Testis (tissue), 3 donors: Measurements from ENCODE around the gene PLPPR3. TPM values are rescaled to one million over a fixed set of nuclear protein-coding genes. Genes with fewer than 3 reads are reported as not detected.

ENCODE experiments used
- DNase-seq: peaks from one replicate; pipeline ENCODE4 v3.0.0-alpha.2; 2019
- H3K27ac ChIP-seq, 2 donors: fragments of 200-600 bp; sonication (generic); one replicate each; pipeline ENCODE4 v1.5.1; 2019
- H3K27me3 ChIP-seq: fragments of 200-600 bp; sonication (generic); one replicate; pipeline ENCODE4 v1.5.1; 2019
- H3K36me3 ChIP-seq: fragments of 200-600 bp; sonication (generic); one replicate; pipeline ENCODE4 v1.5.1; 2017; ENCODE audit warnings: low read depth; ENCODE audit errors: missing control alignments
- H3K4me1 ChIP-seq: fragments of 200-600 bp; sonication (generic); one replicate; pipeline ENCODE4 v1.5.1; 2019
- H3K4me3 ChIP-seq, 2 donors: fragments of 200-600 bp; sonication (generic); one replicate each; pipeline ENCODE4 v1.5.1; 2017 to 2019
- H3K9me3 ChIP-seq: fragments of 200-600 bp; sonication (generic); one replicate; pipeline ENCODE4 v1.5.1; 2017
- CTCF ChIP-seq, 3 experiments: fragments of 450-650 bp in 2 of 3; fragments of 200-600 bp in 1 of 3; sonication (generic) in 1 of 3; IDR thresholded peaks; one replicate each; pipeline ENCODE4 v1.5.1; 2016 to 2019; ENCODE audit warnings: antibody characterized with exemption in 3 of 3, mild to moderate bottlenecking in 2 of 3, moderate library complexity in 1 of 3
- POLR2A ChIP-seq: fragments of 450-650 bp; IDR thresholded peaks from one replicate; pipeline ENCODE4 v1.6.1; 2017; ENCODE audit warnings: antibody characterized with exemption, mild to moderate bottlenecking, moderate library complexity
- WGBS, 2 donors: methylation state at CpG; one replicate each; pipeline ENCODE4 v1.1.5; 2018; 5-methylcytosine and 5-hydroxymethylcytosine counted together
- intact Hi-C: fragments of 100-400 bp; cut with DNase I; formaldehyde crosslinking; loops from one replicate; pipeline ENCODE4 v1.15.1; 2023; ENCODE audit warnings: low total_unique reads
- polyA plus RNA-seq: library from polyadenylated mRNA; stranded (reverse); fragments of 350-450 nt; fragmentation: Illumina TruSeq; extraction: RNeasy Lipid Tissue Mini Kit (QIAGEN cat#74804); gene quantifications from one replicate; pipeline ENCODE4 v1.2.3, GENCODE V29; 2014; ENCODE audit warnings: low read depth, low replicate concordance; ENCODE audit not compliant: insufficient read depth
- total RNA-seq, 2 donors: library from RNA; depleted of rRNA; stranded (reverse); fragments of >200 nt; gene quantifications; one replicate each; pipeline ENCODE4 v1.2.3, GENCODE V29; 2016

Gene PLPPR3
- total and polyA plus RNA-seq, 3 donors from 2014 or later, result 2.7 to 20.1 (median 16.9) TPM

- H3K4me1 ChIP-seq, result no peaks in the 10 kb centered on the region
- H3K9me3 ChIP-seq, result no peaks in the 10 kb centered on the region
- no peak overlapping the region for H3K4me3 ChIP-seq
- TF ChIP-seq CTCF (IDR thresholded peaks at IDR 0.05) (no peak), POLR2A (no peak)
- no peak overlapping the region for H3K27ac ChIP-seq
- H3K27me3 ChIP-seq, result no peaks in the 10 kb centered on the region
- DNase-seq, result no peak
- intact Hi-C loops, result loop anchor here (10.0 kb wide), 1 partner anchor 72 kb away; the partner anchor contains the start of gene PRTN3
- H3K36me3 ChIP-seq, result no peaks in the 10 kb centered on the region
- 76 to 89% methylated on average over 16 to 18 of the region's 18 CpGs for WGBS, 2 donors
These were observed 48.9 kb downstream of the PLPPR3 start for GRCh38 chr19:772730-773436.

- no peak overlapping the region for H3K27ac ChIP-seq
- WGBS, 2 donors, result 88% methylated on average over 5 of the region's 5 CpGs
These were observed 49.7 kb downstream of the PLPPR3 start for GRCh38 chr19:772063-772462.

GRCh38 chr19:771332-771785, 50.4 kb downstream of the PLPPR3 start:
- no peak for DNase-seq
- H3K27ac ChIP-seq, result no peak overlapping the region
- H3K27me3 ChIP-seq, result no peaks in the 10 kb centered on the region
- no peak overlapping the region for H3K4me3 ChIP-seq
- 28 to 43% methylated on average over 6 of the region's 6 CpGs for WGBS, 2 donors
- TF ChIP-seq CTCF (IDR thresholded peaks at IDR 0.05) (peak in 2 of 3 experiments; percentile 25 to 31), POLR2A (no peak)
- intact Hi-C loops, result loop anchor here (10.0 kb wide), 1 partner anchor 73 kb away; the partner anchor contains the start of gene PRTN3
- no peaks in the 10 kb centered on the region for H3K36me3 ChIP-seq
- H3K4me1 ChIP-seq, result no peaks in the 10 kb centered on the region
- H3K9me3 ChIP-seq, result no peaks in the 10 kb centered on the region

More at GRCh38 chr19:772063-772462, 49.7 kb downstream of the PLPPR3 start:
- no peak overlapping the region for H3K4me3 ChIP-seq
- TF ChIP-seq CTCF (IDR thresholded peaks at IDR 0.05) (no peak), POLR2A (no peak)
- no peaks in the 10 kb centered on the region for H3K9me3 ChIP-seq
- intact Hi-C loops, result loop anchor here (10.0 kb wide), 1 partner anchor 73 kb away; the partner anchor contains the start of gene PRTN3
- H3K4me1 ChIP-seq, result no peaks in the 10 kb centered on the region
- no peaks in the 10 kb centered on the region for H3K36me3 ChIP-seq
- H3K27me3 ChIP-seq, result no peaks in the 10 kb centered on the region
- no peak for DNase-seq

GRCh38 chr19:769616-770015, 52.1 kb downstream of the PLPPR3 start:
- Histone ChIP-seq H3K36me3 (no peaks in the 10 kb centered on the region), H3K4me1 (no peaks in the 10 kb centered on the region), H3K27ac (no peak overlapping the region), H3K9me3 (no peaks in the 10 kb centered on the region), H3K4me3 (no peak overlapping the region), H3K27me3 (no peaks in the 10 kb centered on the region)
- TF ChIP-seq CTCF (IDR thresholded peaks at IDR 0.05) (no peak), POLR2A (no peak)
- no peak for DNase-seq
- 77 to 92% methylated on average over 6 of the region's 6 CpGs for WGBS, 2 donors
- intact Hi-C loops, result loop anchor here (10.0 kb wide), 1 partner anchor 75 kb away; the partner anchor contains the start of gene PRTN3
